ENCODE data around the gene AHCTF1.

The AHCTF1 gene

DNA sequence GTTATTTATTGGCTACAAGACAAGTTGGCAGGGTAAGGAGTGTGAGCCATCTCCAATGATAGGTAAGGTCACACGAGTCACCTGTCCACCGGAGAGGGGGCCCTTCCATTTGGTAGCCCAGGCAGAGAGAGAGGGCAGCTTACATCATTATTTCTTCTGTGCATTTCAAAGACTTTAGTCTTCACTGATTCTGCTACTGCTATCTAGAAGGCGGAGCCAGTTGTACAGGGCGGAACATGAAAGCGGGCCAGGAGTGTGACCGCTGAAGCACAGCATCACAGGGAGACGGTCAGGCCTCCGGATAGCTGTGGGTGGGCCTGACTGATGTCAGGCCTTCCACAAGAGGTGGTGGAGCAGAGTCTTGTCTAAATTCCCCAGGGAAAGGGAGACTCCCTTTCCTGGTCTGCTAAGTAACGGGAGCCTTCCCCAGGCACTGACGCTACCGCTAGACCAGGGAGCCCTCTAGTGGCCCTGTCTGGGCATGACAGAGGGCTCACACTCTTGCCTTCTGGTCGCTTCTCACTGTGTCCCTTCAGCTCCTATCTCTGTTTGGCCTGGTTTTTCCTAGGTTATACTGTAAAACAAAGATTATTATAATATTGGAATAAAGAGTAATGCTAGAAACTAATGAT lies 39.5 kb upstream of the AHCTF1 start:
- H2BK12ac ChIP-seq (ENCODE audit: low read length): no peak overlapping the region
- no CpG with 5 or more reads among the region's 12 CpGs for WGBS (ENCODE audit: extremely low coverage, insufficient coverage, insufficient read length)
- no peak overlapping the region for H2BK5ac ChIP-seq (ENCODE audit: low read depth, low read length, poor library complexity)
- no peak overlapping the region for H2AFZ ChIP-seq (ENCODE audit: insufficient read depth, low read length, poor library complexity)
- no peak overlapping the region for H3K23ac ChIP-seq (ENCODE audit: low read length)
- no peak overlapping the region for H3K4me3 ChIP-seq (ENCODE audit: low read depth, low read length)
- H3K4ac ChIP-seq (ENCODE audit: low read depth, low read length): no peak overlapping the region
- peaks cover 9% of the 10 kb centered on the region for H3K9me3 ChIP-seq (ENCODE audit: insufficient read depth, low read depth, low read length)
- H4K8ac ChIP-seq (ENCODE audit: low read depth, low read length): no peak overlapping the region
- H3K79me1 ChIP-seq (ENCODE audit: low read length): no peaks in the 10 kb centered on the region
- H2BK120ac ChIP-seq (ENCODE audit: insufficient read depth, low read length, poor library complexity): no peak overlapping the region
- H3K18ac ChIP-seq (ENCODE audit: low read length): no peak overlapping the region
- H3K27me3 ChIP-seq (ENCODE audit: insufficient read depth, low read length): no peaks in the 10 kb centered on the region
- no peaks in the 10 kb centered on the region for H3K4me1 ChIP-seq (ENCODE audit: control insufficient read depth in 1 of 2, insufficient read depth in 2 of 2, low read length in 2 of 2)
- H3K79me2 ChIP-seq (ENCODE audit: control insufficient read depth, insufficient read depth, low read length, poor library complexity): no peaks in the 10 kb centered on the region
- H3K27ac ChIP-seq (ENCODE audit: low read depth, low read length): no peak overlapping the region
- H4K91ac ChIP-seq (ENCODE audit: low read depth, low read length): no peak overlapping the region
- DNase-seq: peak; percentile 57 to 84
- no peak overlapping the region for H4K12ac ChIP-seq (ENCODE audit: low read depth, low read length)
- H3K36me3 ChIP-seq (ENCODE audit: control insufficient read depth in 1 of 2, insufficient read depth in 2 of 2, low read length in 2 of 2): peaks cover 5 to 17% of the 10 kb centered on the region in 2 experiments
- no peak overlapping the region for H2AK5ac ChIP-seq (ENCODE audit: low read length)
- H3K9ac ChIP-seq (ENCODE audit: low read length): no peak overlapping the region
- H3K4me2 ChIP-seq (ENCODE audit: low read length): no peak overlapping the region
- no peak overlapping the region for H3K14ac ChIP-seq (ENCODE audit: low read length)

DNA sequence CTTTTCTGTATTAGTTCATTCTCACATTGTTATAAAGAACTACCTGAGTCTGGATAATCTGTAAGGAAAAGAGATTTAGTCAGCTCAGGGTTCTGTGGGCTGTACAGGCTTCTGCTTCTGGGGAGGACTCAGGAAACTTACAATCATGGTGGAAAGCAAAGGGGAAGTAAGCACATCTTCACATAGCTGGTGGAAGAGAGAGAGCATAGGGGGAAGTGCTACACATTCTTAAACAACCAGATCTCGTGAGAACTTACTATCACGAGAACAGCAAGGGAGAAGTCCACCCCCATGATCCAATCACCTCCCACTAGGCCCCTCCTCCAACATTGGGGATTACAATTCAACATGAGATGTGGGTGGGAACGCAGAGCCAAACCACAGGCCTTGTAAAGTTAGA lies 37.9 kb upstream of the AHCTF1 start:
- H3K4me2 ChIP-seq (ENCODE audit: low read length): no peak overlapping the region
- no peaks in the 10 kb centered on the region for H3K79me1 ChIP-seq (ENCODE audit: low read length)
- H2AK5ac ChIP-seq (ENCODE audit: low read length): no peak overlapping the region
- peaks cover 9% of the 10 kb centered on the region for H3K9me3 ChIP-seq (ENCODE audit: insufficient read depth, low read depth, low read length)
- no peak overlapping the region for H2BK12ac ChIP-seq (ENCODE audit: low read length)
- WGBS (ENCODE audit: extremely low coverage, insufficient coverage, insufficient read length): no CpG with 5 or more reads among the region's 3 CpGs
- no peak overlapping the region for H3K4ac ChIP-seq (ENCODE audit: low read depth, low read length)
- H2BK120ac ChIP-seq (ENCODE audit: insufficient read depth, low read length, poor library complexity): no peak overlapping the region
- H3K27ac ChIP-seq (ENCODE audit: low read depth, low read length): no peak overlapping the region
- H3K14ac ChIP-seq (ENCODE audit: low read length): no peak overlapping the region
- no peak overlapping the region for H4K8ac ChIP-seq (ENCODE audit: low read depth, low read length)
- no peak overlapping the region for H4K91ac ChIP-seq (ENCODE audit: low read depth, low read length)
- no peak for DNase-seq
- H3K18ac ChIP-seq (ENCODE audit: low read length): no peak overlapping the region
- peaks cover 10 to 17% of the 10 kb centered on the region in 2 experiments for H3K36me3 ChIP-seq (ENCODE audit: control insufficient read depth in 1 of 2, insufficient read depth in 2 of 2, low read length in 2 of 2)
- no peaks in the 10 kb centered on the region for H3K27me3 ChIP-seq (ENCODE audit: insufficient read depth, low read length)
- no peaks in the 10 kb centered on the region for H3K4me1 ChIP-seq (ENCODE audit: control insufficient read depth in 1 of 2, insufficient read depth in 2 of 2, low read length in 2 of 2)
- H2AFZ ChIP-seq (ENCODE audit: insufficient read depth, low read length, poor library complexity): no peak overlapping the region
- no peak overlapping the region for H3K23ac ChIP-seq (ENCODE audit: low read length)
- H2BK5ac ChIP-seq (ENCODE audit: low read depth, low read length, poor library complexity): no peak overlapping the region
- no peak overlapping the region for H3K4me3 ChIP-seq (ENCODE audit: low read depth, low read length)
- no peak overlapping the region for H3K9ac ChIP-seq (ENCODE audit: low read length)
- H3K79me2 ChIP-seq (ENCODE audit: control insufficient read depth, insufficient read depth, low read length, poor library complexity): no peaks in the 10 kb centered on the region
- H4K12ac ChIP-seq (ENCODE audit: low read depth, low read length): no peak overlapping the region

DNA sequence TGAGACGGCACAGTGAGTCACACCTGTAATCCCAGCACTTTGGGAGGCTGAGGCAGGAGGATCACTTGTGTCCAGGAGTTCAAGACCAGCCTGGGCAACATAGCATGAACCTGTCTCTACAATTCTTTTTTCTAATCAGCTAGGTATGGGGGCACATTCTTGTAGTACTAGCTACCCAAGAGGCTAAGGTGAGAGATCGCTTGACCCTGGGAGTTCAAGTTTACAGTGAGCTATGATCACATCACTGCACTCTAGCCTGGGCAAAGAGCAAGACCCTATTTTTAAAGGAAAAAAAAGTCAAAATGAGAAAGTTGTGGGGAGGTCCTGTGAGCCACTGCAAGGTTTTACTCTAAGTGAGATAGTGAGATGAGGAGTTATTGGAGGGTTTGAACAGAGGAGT lies 34.8 kb upstream of the AHCTF1 start:
- Histone ChIP-seq H3K23ac (ENCODE audit: low read length) (no peak overlapping the region), H3K36me3 (ENCODE audit: control insufficient read depth in 1 of 2, insufficient read depth in 2 of 2, low read length in 2 of 2) (peaks cover 10 to 18% of the 10 kb centered on the region in 2 experiments), H2AFZ (ENCODE audit: insufficient read depth, low read length, poor library complexity) (no peak overlapping the region), H3K4ac (ENCODE audit: low read depth, low read length) (no peak overlapping the region), H4K8ac (ENCODE audit: low read depth, low read length) (no peak overlapping the region), H3K27ac (ENCODE audit: low read depth, low read length) (no peak overlapping the region), H2BK120ac (ENCODE audit: insufficient read depth, low read length, poor library complexity) (no peak overlapping the region), H3K14ac (ENCODE audit: low read length) (no peak overlapping the region), H2BK5ac (ENCODE audit: low read depth, low read length, poor library complexity) (no peak overlapping the region), H4K91ac (ENCODE audit: low read depth, low read length) (no peak overlapping the region), H2BK12ac (ENCODE audit: low read length) (no peak overlapping the region), H3K27me3 (ENCODE audit: insufficient read depth, low read length) (no peaks in the 10 kb centered on the region), H3K18ac (ENCODE audit: low read length) (no peak overlapping the region), H4K12ac (ENCODE audit: low read depth, low read length) (no peak overlapping the region), H3K4me1 (ENCODE audit: control insufficient read depth in 1 of 2, insufficient read depth in 2 of 2, low read length in 2 of 2) (no peaks in the 10 kb centered on the region), H2AK5ac (ENCODE audit: low read length) (no peak overlapping the region), H3K79me2 (ENCODE audit: control insufficient read depth, insufficient read depth, low read length, poor library complexity) (no peaks in the 10 kb centered on the region), H3K4me2 (ENCODE audit: low read length) (no peak overlapping the region), H3K9me3 (ENCODE audit: insufficient read depth, low read depth, low read length) (peaks cover 5% of the 10 kb centered on the region), H3K4me3 (ENCODE audit: low read depth, low read length) (no peak overlapping the region), H3K9ac (ENCODE audit: low read length) (no peak overlapping the region), H3K79me1 (ENCODE audit: low read length) (no peaks in the 10 kb centered on the region)
- no peak for DNase-seq
- WGBS (ENCODE audit: extremely low coverage, insufficient coverage, insufficient read length): no CpG with 5 or more reads among the region's 2 CpGs

DNA sequence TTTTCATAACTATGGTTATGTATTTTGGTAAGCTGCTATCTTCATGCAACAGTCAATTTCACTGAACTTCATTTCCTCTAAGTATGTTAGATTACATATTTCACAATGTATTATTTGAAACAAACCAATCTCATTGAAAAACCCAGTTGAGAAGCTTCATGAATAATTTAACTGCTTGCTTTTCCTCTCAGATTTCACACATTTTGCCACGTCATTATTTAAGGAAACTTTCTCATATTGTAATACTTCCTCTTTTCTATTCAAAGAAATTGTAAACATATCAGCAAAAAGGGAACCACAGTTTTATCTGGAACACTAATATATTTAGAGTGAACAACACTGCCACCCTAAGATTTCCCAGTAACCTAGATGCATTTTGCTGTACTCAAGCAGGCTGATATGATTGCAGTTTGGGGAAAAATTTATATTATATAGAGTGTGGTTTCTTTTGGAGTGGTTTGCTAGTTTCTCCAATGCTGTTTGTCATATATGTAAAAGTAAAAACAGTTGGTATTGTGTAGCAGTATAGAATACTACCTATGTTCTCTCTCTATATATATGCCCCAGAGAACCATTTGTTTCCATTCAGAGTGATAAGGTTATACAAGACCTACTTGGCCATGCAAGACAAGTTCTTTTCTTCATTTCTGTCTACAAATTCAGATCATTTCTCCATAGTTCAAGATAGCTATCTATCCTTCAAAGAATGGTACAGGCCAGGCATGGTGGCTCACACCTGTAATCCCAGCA lies 28.4 kb upstream of the AHCTF1 start:
- H4K91ac ChIP-seq (ENCODE audit: low read depth, low read length): no peak overlapping the region
- no peak overlapping the region for H4K8ac ChIP-seq (ENCODE audit: low read depth, low read length)
- H3K36me3 ChIP-seq (ENCODE audit: control insufficient read depth in 1 of 2, insufficient read depth in 2 of 2, low read length in 2 of 2): peaks cover 4 to 7% of the 10 kb centered on the region in 2 experiments
- no peak overlapping the region for H3K14ac ChIP-seq (ENCODE audit: low read length)
- no peak overlapping the region for H2BK5ac ChIP-seq (ENCODE audit: low read depth, low read length, poor library complexity)
- H2BK120ac ChIP-seq (ENCODE audit: insufficient read depth, low read length, poor library complexity): no peak overlapping the region
- H4K12ac ChIP-seq (ENCODE audit: low read depth, low read length): no peak overlapping the region
- no peak overlapping the region for H3K9ac ChIP-seq (ENCODE audit: low read length)
- no peak overlapping the region for H2BK12ac ChIP-seq (ENCODE audit: low read length)
- no peak overlapping the region for H3K4me3 ChIP-seq (ENCODE audit: low read depth, low read length)
- H2AK5ac ChIP-seq (ENCODE audit: low read length): no peak overlapping the region
- H3K27me3 ChIP-seq (ENCODE audit: insufficient read depth, low read length): no peaks in the 10 kb centered on the region
- H3K79me2 ChIP-seq (ENCODE audit: control insufficient read depth, insufficient read depth, low read length, poor library complexity): no peaks in the 10 kb centered on the region
- H3K4me1 ChIP-seq (ENCODE audit: control insufficient read depth in 1 of 2, insufficient read depth in 2 of 2, low read length in 2 of 2): no peaks in the 10 kb centered on the region
- H3K79me1 ChIP-seq (ENCODE audit: low read length): no peaks in the 10 kb centered on the region
- no peak overlapping the region for H3K23ac ChIP-seq (ENCODE audit: low read length)
- WGBS (ENCODE audit: extremely low coverage, insufficient coverage, insufficient read length): no CpG with 5 or more reads among the region's 1 CpG
- DNase-seq: peak in 1 of 2 donors; percentile 31
- H3K9me3 ChIP-seq (ENCODE audit: insufficient read depth, low read depth, low read length): no peaks in the 10 kb centered on the region
- no peak overlapping the region for H2AFZ ChIP-seq (ENCODE audit: insufficient read depth, low read length, poor library complexity)
- H3K4ac ChIP-seq (ENCODE audit: low read depth, low read length): no peak overlapping the region
- H3K27ac ChIP-seq (ENCODE audit: low read depth, low read length): no peak overlapping the region
- H3K4me2 ChIP-seq (ENCODE audit: low read length): no peak overlapping the region
- no peak overlapping the region for H3K18ac ChIP-seq (ENCODE audit: low read length)

All from trophoblast cell (in vitro differentiated cells and primary cell).